Lower leg skin (tissue), 4 donors: Measurements from ENCODE around the gene FAM3A. TPM values are rescaled to one million over a fixed set of nuclear protein-coding genes. Genes with fewer than 3 reads are reported as not detected.

Experiments used
- DNase-seq, 2 donors: peaks; one replicate each; pipeline ENCODE4 v3.0.0-alpha.2; 2019; ENCODE audit warnings: low spot score in 2 of 2
- H3K4me3 ChIP-seq: fragments of 200-600 bp; sonication (generic); 2 replicates; pipeline ENCODE4 v1.5.1; 2017; ENCODE audit warnings: mild to moderate bottlenecking, low read depth; ENCODE audit not compliant: poor library complexity, severe bottlenecking
- POLR2A ChIP-seq, 2 donors: fragments of 450-650 bp; IDR thresholded peaks; one replicate each; pipeline ENCODE4 v1.6.1; 2016 to 2017; ENCODE audit warnings: antibody characterized with exemption in 2 of 2, mild to moderate bottlenecking in 1 of 2, moderate library complexity in 1 of 2
- WGBS, 2 donors: methylation state at CpG; one replicate each; pipeline ENCODE4 v1.1.5; 2018; 5-methylcytosine and 5-hydroxymethylcytosine counted together
- intact Hi-C: fragments of 100-400 bp; cut with DNase I; formaldehyde crosslinking; loops from one replicate; pipeline ENCODE4 v1.15.0; 2023; ENCODE audit warnings: low total_unique reads
- total RNA-seq, 4 donors: library from RNA; depleted of rRNA; stranded (reverse); fragments of >200 nt; gene quantifications; one replicate each; pipeline ENCODE4 v1.1.0, GENCODE V29; 2016
- TF ChIP-seq, protein P1 (sequence below), 3 donors: fragments of 450-650 bp; IDR thresholded peaks; one replicate each; pipeline ENCODE4 v1.5.1; 2016; ENCODE audit warnings: antibody characterized with exemption in 3 of 3, mild to moderate bottlenecking in 3 of 3, moderate library complexity in 2 of 3

The FAM3A gene
- total RNA-seq, 4 donors from 2014 or later = 42.5 to 61.7 (median 47.2) TPM

DNA sequence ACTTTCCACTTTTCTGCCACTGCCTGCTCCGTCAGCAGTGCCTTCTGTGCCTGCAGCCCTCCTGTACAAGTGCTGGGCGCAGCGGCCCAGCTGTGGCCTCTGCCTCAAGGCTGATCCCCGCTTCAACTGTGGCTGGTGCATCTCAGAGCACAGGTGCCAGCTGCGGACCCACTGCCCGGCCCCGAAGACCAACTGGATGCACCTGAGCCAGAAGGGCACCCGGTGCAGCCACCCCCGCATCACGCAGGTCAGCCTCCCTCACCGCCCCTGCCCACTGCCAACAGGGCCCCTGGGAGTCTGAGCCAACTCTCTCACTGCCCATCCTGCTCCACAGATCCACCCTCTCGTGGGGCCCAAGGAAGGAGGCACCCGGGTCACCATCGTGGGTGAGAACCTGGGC, 50.4 kb downstream of the FAM3A start:
- no peak overlapping the region for H3K4me3 ChIP-seq
- intact Hi-C loops = no loop called here
- DNase-seq = no peak
- TF ChIP-seq, protein P1, sequence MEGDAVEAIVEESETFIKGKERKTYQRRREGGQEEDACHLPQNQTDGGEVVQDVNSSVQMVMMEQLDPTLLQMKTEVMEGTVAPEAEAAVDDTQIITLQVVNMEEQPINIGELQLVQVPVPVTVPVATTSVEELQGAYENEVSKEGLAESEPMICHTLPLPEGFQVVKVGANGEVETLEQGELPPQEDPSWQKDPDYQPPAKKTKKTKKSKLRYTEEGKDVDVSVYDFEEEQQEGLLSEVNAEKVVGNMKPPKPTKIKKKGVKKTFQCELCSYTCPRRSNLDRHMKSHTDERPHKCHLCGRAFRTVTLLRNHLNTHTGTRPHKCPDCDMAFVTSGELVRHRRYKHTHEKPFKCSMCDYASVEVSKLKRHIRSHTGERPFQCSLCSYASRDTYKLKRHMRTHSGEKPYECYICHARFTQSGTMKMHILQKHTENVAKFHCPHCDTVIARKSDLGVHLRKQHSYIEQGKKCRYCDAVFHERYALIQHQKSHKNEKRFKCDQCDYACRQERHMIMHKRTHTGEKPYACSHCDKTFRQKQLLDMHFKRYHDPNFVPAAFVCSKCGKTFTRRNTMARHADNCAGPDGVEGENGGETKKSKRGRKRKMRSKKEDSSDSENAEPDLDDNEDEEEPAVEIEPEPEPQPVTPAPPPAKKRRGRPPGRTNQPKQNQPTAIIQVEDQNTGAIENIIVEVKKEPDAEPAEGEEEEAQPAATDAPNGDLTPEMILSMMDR (IDR thresholded peaks at IDR 0.05) = no peak
- WGBS, 2 donors = 97 to 100% methylated on average over 1 to 14 of the region's 14 CpGs

DNA sequence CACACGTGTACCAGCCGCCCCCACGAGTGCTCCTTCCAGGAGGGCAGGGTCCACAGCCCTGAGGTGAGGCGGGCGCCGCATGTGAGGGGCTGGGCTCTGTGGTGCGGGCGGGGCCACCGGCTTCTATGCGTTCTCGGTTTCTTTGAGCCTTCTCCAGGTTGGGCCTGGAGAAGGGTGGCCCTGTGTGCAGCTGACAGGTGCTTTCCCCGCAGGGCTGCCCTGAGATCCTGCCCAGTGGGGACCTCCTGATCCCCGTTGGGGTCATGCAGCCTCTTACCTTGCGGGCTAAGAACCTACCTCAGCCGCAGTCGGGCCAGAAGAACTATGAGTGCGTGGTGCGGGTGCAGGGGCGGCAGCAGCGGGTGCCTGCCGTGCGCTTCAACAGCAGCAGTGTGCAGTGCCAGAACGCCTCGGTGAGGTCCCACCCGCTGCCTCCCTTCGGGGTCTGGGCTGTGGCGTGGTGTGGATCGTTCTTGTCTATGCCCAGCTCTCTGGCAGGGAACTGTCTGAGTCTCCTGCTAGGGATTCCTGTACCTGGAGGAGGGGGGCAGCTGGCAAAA, 51.1 kb downstream of the FAM3A start:
- H3K4me3 ChIP-seq = no peak overlapping the region
- no peak for TF ChIP-seq POLR2A (IDR thresholded peaks at IDR 0.05)
- TF ChIP-seq, protein P1 (IDR thresholded peaks at IDR 0.05) = no peak
- WGBS, 2 donors = 82 to 88% methylated on average over 2 to 24 of the region's 28 CpGs
- intact Hi-C loops = no loop called here
- no peak for DNase-seq

DNA sequence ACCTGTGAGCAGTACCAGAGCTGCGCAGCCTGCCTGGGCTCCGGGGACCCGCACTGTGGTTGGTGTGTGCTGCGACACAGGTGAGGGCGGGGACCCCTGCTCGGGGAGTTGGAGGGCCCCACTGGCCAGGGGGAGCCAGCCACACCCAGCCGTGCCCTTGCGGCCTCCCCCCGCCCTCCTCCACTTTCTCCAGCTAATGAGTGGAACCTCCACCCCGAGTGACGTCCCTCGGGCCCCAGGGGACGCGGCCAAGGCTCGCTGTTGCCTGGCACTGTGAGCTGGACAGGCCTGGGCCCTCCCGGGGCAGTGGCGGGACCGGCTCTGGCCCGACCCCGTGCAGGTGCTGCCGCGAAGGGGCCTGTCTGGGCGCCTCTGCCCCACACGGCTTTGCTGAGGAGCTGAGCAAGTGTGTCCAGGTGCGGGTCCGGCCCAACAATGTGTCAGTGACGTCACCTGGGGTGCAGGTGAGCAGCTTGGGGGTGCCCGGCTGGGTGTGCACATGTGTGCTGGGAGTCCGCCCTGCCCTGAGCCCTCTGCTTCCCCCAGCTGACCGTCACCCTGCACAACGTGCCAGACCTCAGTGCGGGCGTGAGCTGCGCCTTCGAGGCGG, 52.3 kb downstream of the FAM3A start:
- TF ChIP-seq, protein P1 (IDR thresholded peaks at IDR 0.05) = no peak

DNA sequence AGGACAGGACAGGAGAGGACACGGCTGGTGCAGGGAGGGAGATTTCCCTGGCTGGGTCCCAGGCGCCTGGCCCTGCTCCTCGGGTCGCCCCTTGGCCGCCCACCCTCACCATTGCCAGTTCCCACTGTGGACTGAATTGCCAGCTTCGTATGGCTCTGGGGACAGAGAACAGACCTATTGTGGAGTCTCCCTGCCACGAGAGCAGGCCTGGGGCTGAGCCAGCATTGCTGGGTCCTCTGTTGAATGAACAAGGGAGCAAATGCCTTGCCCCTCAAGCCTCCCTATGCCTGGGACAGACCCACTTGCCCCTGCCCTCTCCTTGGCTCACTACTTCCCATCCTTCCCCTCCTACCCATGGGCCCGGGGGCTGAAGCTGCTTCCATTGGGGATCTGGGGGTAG, 53.6 kb downstream of the FAM3A start:
- TF ChIP-seq, protein P1 (IDR thresholded peaks at IDR 0.05) = no peak

More for the DNA sequence above, 52.3 kb downstream of the FAM3A start:
- no peak overlapping the region for H3K4me3 ChIP-seq
- intact Hi-C loops = no loop called here
- no peak for DNase-seq
- WGBS, 2 donors = 90% methylated on average over 34 of the region's 36 CpGs; no CpG with 5 or more reads in 1 of the 2 donors

DNA sequence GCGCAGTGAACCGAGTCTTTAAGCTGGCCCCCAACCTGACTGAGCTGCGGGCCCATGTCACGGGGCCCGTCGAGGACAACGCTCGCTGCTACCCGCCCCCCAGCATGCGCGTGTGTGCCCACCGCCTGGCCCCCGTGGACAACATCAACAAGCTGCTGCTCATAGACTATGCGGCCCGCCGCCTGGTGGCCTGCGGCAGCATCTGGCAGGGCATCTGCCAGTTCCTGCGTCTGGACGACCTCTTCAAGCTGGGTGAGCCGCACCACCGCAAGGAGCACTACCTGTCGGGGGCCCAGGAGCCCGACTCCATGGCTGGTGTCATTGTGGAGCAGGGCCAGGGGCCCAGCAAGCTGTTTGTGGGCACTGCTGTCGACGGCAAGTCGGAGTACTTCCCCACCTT, 55.7 kb downstream of the FAM3A start:
- intact Hi-C loops = no loop called here
- no peak overlapping the region for H3K4me3 ChIP-seq
- WGBS, 2 donors = 46 to 84% methylated on average over 8 to 26 of the region's 26 CpGs
- TF ChIP-seq, protein P1 (IDR thresholded peaks at IDR 0.05) = no peak
- TF ChIP-seq POLR2A (IDR thresholded peaks at IDR 0.05) = no peak
- DNase-seq = no peak

More for the DNA sequence above, 53.6 kb downstream of the FAM3A start:
- no peak for DNase-seq
- intact Hi-C loops = no loop called here
- no peak overlapping the region for H3K4me3 ChIP-seq
- 58% methylated on average over 3 of the region's 8 CpGs; no CpG with 5 or more reads in 1 of the 2 donors for WGBS, 2 donors

DNA sequence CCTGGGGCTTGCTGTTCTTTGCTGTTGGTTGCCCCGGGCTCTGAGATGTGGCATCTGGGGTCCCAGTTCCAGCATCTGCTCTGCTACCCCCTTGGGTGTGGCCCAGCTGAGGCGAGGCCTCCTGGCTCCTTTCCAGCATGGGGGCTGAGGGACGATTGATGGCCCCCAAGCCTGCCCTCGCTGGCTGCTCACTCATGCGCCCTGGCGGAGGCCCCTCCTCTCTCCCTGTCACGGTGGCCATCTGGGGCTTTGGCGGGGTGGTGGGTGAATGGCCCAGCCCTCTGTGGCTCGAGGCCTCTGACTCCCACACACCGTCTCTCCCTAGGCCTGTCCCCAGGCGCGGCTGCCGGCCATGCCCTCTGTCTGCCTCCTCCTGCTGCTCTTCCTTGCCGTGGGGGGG, 56.2 kb downstream of the FAM3A start:
- 66% methylated on average over 14 of the region's 14 CpGs; no CpG with 5 or more reads in 1 of the 2 donors for WGBS, 2 donors
- intact Hi-C loops = no loop called here
- DNase-seq = no peak
- TF ChIP-seq, protein P1 (IDR thresholded peaks at IDR 0.05) = no peak
- no peak for TF ChIP-seq POLR2A (IDR thresholded peaks at IDR 0.05)
- H3K4me3 ChIP-seq = no peak overlapping the region
